ENCODE measurements around the gene DOCK10.

GRCh38 chr2:225030893-225031292 is 11.4 kb downstream of the DOCK10 start:
- TF ChIP-seq SMAD4 (CRISPR knock-in tag; IDR thresholded peaks at IDR 0.05): no peak
- TF ChIP-seq MAX (CRISPR knock-in tag; IDR thresholded peaks at IDR 0.05): no peak
- no peak for TF ChIP-seq CTCF (IDR thresholded peaks at IDR 0.05)
- TF ChIP-seq ZNF423 (CRISPR knock-in tag; IDR thresholded peaks at IDR 0.05): no peak
- TF ChIP-seq ATF2 (CRISPR knock-in tag; IDR thresholded peaks at IDR 0.05; ENCODE audit: borderline replicate concordance, low read depth): no peak
- TF ChIP-seq CREB1 (CRISPR knock-in tag; IDR thresholded peaks at IDR 0.05): no peak
- TF ChIP-seq ZNF138 (CRISPR knock-in tag; conservative IDR thresholded peaks at IDR 0.05): no peak
- TF ChIP-seq CREM (CRISPR knock-in tag; IDR thresholded peaks at IDR 0.05): no peak
- no peak for TF ChIP-seq ATF3 (CRISPR knock-in tag; conservative IDR thresholded peaks at IDR 0.05)
- no peak for TF ChIP-seq SMAD3 (CRISPR knock-in tag; IDR thresholded peaks at IDR 0.05; ENCODE audit: borderline replicate concordance)
- no peak for TF ChIP-seq IRF2 (CRISPR knock-in tag; IDR thresholded peaks at IDR 0.05; ENCODE audit: borderline replicate concordance, low read depth)
